Stimulated activated CD8-positive, alpha-beta memory T cell treated with anti-CD3 and anti-CD28 coated beads, Interleukin-15, amount 100 ng/mL, for 24 hours (primary cell): Measurements from ENCODE around the gene CDC26.
"Not testable (repeated sequence)": the region's sequence is repeated elsewhere in the genome, so short reads cannot be mapped to it uniquely, and the experiment has no call there.

Experiments
- DNase-seq: peaks from one replicate; pipeline ENCODE4 v3.0.0-alpha.2; 2020; ENCODE audit warnings: low read depth

CDC26 gene

GRCh38 chr9:113275157-113276131, at the start of gene CDC26, which contains the start of gene PRPF4:
Gene CDC26, minus strand, starts transcription at chr9:113275572. Its CDS starts 3,065 bp downstream, at chr9:113272507.
Gene PRPF4, plus strand, starts transcription at chr9:113275658. Its CDS starts 86 bp downstream, at chr9:113275744.
- DNase-seq: peak; percentile 91

- DNase-seq: no peak
These were observed 47.3 kb upstream of the CDC26 start for GRCh38 chr9:113322671-113323070.

- no peak for DNase-seq
These were observed 44.7 kb upstream of the CDC26 start for GRCh38 chr9:113320051-113320450.

- DNase-seq: no peak
These were observed 43.7 kb upstream of the CDC26 start for GRCh38 chr9:113319054-113319453.

GRCh38 chr9:113317777-113318176, 42.4 kb upstream of the CDC26 start:
- no peak for DNase-seq

- DNase-seq: no peak
These were observed 40.7 kb upstream of the CDC26 start for GRCh38 chr9:113316030-113316429.

GRCh38 chr9:113315231-113315630, 39.9 kb upstream of the CDC26 start:
- no peak for DNase-seq

GRCh38 chr9:113313261-113313660, 37.9 kb upstream of the CDC26 start:
- no peak for DNase-seq

- DNase-seq: no peak
These were observed 36.6 kb upstream of the CDC26 start for GRCh38 chr9:113311961-113312360.

GRCh38 chr9:113310538-113310937, 35.2 kb upstream of the CDC26 start:
- DNase-seq: no peak

GRCh38 chr9:113309204-113309813, 33.9 kb upstream of the CDC26 start:
- no peak for DNase-seq

- DNase-seq: no peak
These were observed 32.1 kb upstream of the CDC26 start for GRCh38 chr9:113307396-113307975.

- DNase-seq: no peak
These were observed 31.2 kb upstream of the CDC26 start for GRCh38 chr9:113306566-113306965.

- DNase-seq: no peak
These were observed 27.5 kb upstream of the CDC26 start, which contains the start of gene RNF183 for GRCh38 chr9:113302792-113303418. Gene RNF183, minus strand, starts transcription at chr9:113303376. Its CDS starts 5,192 bp downstream, at chr9:113298184.

- DNase-seq: no peak
These were observed 26.2 kb upstream of the CDC26 start for GRCh38 chr9:113301548-113301947.

GRCh38 chr9:113299800-113300292, 24.5 kb upstream of the CDC26 start:
- no peak for DNase-seq

GRCh38 chr9:113298924-113299770, 23.8 kb upstream of the CDC26 start:
- no peak for DNase-seq

- no peak for DNase-seq
These were observed 22.9 kb upstream of the CDC26 start for GRCh38 chr9:113298311-113298710.

- no peak for DNase-seq
These were observed 21.6 kb upstream of the CDC26 start for GRCh38 chr9:113296796-113297558.

GRCh38 chr9:113296247-113296646, 20.9 kb upstream of the CDC26 start:
- not testable (repeated sequence) for DNase-seq
